SK-N-SH treated with all-trans-retinoic acid at 6 μM for 48 hours (cell line): Measurements from ENCODE around the gene PBX1.

ENCODE experiments used
- ATAC-seq: fragments of 200-7000 bp; cut with Tn5 transposase; 3 replicates; pipeline ENCODE4 v1.9.1; 2020; ENCODE audit warnings: mild to moderate bottlenecking, moderate library complexity
- ARNTL ChIP-seq: fragments of 450-650 bp; formaldehyde crosslinking; IDR thresholded peaks from 2 replicates; pipeline ENCODE4 v1.5.0; 2020; ENCODE audit warnings: low read depth, mild to moderate bottlenecking, moderate library complexity, borderline replicate concordance
- ESRRG ChIP-seq: fragments of 250-450 bp; sonication (Bioruptor Pico); IDR thresholded peaks from 2 replicates; pipeline ENCODE4 v1.6.1; 2021; ENCODE audit warnings: mild to moderate bottlenecking
- GLIS3 ChIP-seq: fragments of 250-450 bp; sonication (Bioruptor Pico); IDR thresholded peaks from 2 replicates; pipeline ENCODE4 v1.5.0; 2020; ENCODE audit warnings: mild to moderate bottlenecking, moderate library complexity
- OSR1 ChIP-seq: fragments of 250-450 bp; sonication (Bioruptor Pico); IDR thresholded peaks from 2 replicates; pipeline ENCODE4 v1.8.0; 2022; ENCODE audit warnings: moderate library complexity, mild to moderate bottlenecking, inconsistent platforms
- RARB ChIP-seq: fragments of 250-450 bp; sonication (Bioruptor Pico); IDR thresholded peaks from 2 replicates; pipeline ENCODE4 v1.8.0; 2021; ENCODE audit warnings: mild to moderate bottlenecking, moderate library complexity
- SNAI2 ChIP-seq: fragments of 250-450 bp; sonication (Bioruptor Pico); IDR thresholded peaks from 2 replicates; pipeline ENCODE4 v1.5.0; 2020; ENCODE audit warnings: mild to moderate bottlenecking, moderate library complexity
- TCF4 ChIP-seq: fragments of 250-450 bp; sonication (Bioruptor Pico); IDR thresholded peaks from 2 replicates; pipeline ENCODE4 v1.8.0; 2021; ENCODE audit warnings: mild to moderate bottlenecking, moderate library complexity, borderline replicate concordance
- TOX ChIP-seq: fragments of 250-450 bp; sonication (Bioruptor Pico); IDR thresholded peaks from 2 replicates; pipeline ENCODE4 v1.8.0; 2021; ENCODE audit warnings: mild to moderate bottlenecking, moderate library complexity, borderline replicate concordance
- TSHZ2 ChIP-seq: fragments of 250-450 bp; sonication (Bioruptor Pico); IDR thresholded peaks from 2 replicates; pipeline ENCODE4 v1.5.0; 2020; ENCODE audit warnings: mild to moderate bottlenecking, moderate library complexity
- ZFP3 ChIP-seq: fragments of 250-450 bp; sonication (Bioruptor Pico); IDR thresholded peaks from 2 replicates; pipeline ENCODE4 v1.5.0; 2020; ENCODE audit warnings: mild to moderate bottlenecking, moderate library complexity
- ZFP30 ChIP-seq: fragments of 450-650 bp; formaldehyde crosslinking; IDR thresholded peaks from 2 replicates; pipeline ENCODE4 v1.5.0; 2022; ENCODE audit warnings: mild to moderate bottlenecking, moderate library complexity
- ZNF8 ChIP-seq: fragments of 450-650 bp; formaldehyde crosslinking; IDR thresholded peaks from 2 replicates; pipeline ENCODE4 v1.5.0; 2020; ENCODE audit warnings: mild to moderate bottlenecking, moderate library complexity
- TF ChIP-seq, protein P1 (sequence below): fragments of 250-450 bp; sonication (Bioruptor Pico); IDR thresholded peaks from 2 replicates; pipeline ENCODE4 v1.8.0; 2020; ENCODE audit warnings: mild to moderate bottlenecking, moderate library complexity, borderline replicate concordance
- TF ChIP-seq, protein P2 (sequence below): fragments of 250-450 bp; sonication (Bioruptor Pico); IDR thresholded peaks from 2 replicates; pipeline ENCODE4 v1.5.1; 2021; ENCODE audit warnings: mild to moderate bottlenecking, moderate library complexity
- TF ChIP-seq, protein P3 (sequence below): fragments of 250-450 bp; sonication (Bioruptor Pico); IDR thresholded peaks from 2 replicates; pipeline ENCODE4 v1.8.0; 2021; ENCODE audit warnings: low read depth, mild to moderate bottlenecking, moderate library complexity, borderline replicate concordance

The PBX1 gene

DNA sequence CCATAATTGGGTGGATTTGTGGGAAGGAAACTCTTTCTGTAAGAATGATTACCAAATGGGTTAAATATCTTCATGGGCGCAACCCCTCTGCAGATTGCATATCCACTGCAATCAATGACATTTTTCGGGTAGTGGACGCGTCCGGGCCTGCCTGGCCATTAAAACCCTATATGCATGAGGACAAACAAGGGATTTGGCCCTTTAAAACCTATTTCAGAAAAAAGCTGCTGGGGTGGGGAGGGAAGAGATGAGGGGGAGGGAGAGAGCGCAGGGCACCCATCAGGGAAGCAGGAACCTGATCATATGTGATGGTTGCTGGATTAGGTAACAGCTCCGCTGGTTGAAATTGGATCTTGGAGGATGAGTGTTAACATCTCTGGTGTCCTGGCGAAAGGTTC is 228.8 kb downstream of the PBX1 start (continued):
- TF ChIP-seq TSHZ2 (CRISPR knock-in tag) = no peak
- no peak for TF ChIP-seq ZNF8 (CRISPR knock-in tag)
- TF ChIP-seq, protein P1, sequence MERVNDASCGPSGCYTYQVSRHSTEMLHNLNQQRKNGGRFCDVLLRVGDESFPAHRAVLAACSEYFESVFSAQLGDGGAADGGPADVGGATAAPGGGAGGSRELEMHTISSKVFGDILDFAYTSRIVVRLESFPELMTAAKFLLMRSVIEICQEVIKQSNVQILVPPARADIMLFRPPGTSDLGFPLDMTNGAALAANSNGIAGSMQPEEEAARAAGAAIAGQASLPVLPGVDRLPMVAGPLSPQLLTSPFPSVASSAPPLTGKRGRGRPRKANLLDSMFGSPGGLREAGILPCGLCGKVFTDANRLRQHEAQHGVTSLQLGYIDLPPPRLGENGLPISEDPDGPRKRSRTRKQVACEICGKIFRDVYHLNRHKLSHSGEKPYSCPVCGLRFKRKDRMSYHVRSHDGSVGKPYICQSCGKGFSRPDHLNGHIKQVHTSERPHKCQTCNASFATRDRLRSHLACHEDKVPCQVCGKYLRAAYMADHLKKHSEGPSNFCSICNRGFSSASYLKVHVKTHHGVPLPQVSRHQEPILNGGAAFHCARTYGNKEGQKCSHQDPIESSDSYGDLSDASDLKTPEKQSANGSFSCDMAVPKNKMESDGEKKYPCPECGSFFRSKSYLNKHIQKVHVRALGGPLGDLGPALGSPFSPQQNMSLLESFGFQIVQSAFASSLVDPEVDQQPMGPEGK (CRISPR knock-in tag) = no peak
- no peak for TF ChIP-seq TOX (CRISPR knock-in tag)
- TF ChIP-seq ARNTL (CRISPR knock-in tag) = no peak

- TF ChIP-seq, protein P2, sequence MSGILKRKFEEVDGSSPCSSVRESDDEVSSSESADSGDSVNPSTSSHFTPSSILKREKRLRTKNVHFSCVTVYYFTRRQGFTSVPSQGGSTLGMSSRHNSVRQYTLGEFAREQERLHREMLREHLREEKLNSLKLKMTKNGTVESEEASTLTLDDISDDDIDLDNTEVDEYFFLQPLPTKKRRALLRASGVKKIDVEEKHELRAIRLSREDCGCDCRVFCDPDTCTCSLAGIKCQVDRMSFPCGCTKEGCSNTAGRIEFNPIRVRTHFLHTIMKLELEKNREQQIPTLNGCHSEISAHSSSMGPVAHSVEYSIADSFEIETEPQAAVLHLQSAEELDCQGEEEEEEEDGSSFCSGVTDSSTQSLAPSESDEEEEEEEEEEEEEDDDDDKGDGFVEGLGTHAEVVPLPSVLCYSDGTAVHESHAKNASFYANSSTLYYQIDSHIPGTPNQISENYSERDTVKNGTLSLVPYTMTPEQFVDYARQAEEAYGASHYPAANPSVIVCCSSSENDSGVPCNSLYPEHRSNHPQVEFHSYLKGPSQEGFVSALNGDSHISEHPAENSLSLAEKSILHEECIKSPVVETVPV (CRISPR knock-in tag) = no peak
- TF ChIP-seq SNAI2 (no peak), ZFP30 (CRISPR knock-in tag) (no peak), ZFP3 (CRISPR knock-in tag) (no peak), GLIS3 (CRISPR knock-in tag) (no peak), ZNF8 (CRISPR knock-in tag) (no peak), RARB (CRISPR knock-in tag) (no peak), ARNTL (CRISPR knock-in tag) (no peak), TCF4 (no peak)
- TF ChIP-seq, protein P3, sequence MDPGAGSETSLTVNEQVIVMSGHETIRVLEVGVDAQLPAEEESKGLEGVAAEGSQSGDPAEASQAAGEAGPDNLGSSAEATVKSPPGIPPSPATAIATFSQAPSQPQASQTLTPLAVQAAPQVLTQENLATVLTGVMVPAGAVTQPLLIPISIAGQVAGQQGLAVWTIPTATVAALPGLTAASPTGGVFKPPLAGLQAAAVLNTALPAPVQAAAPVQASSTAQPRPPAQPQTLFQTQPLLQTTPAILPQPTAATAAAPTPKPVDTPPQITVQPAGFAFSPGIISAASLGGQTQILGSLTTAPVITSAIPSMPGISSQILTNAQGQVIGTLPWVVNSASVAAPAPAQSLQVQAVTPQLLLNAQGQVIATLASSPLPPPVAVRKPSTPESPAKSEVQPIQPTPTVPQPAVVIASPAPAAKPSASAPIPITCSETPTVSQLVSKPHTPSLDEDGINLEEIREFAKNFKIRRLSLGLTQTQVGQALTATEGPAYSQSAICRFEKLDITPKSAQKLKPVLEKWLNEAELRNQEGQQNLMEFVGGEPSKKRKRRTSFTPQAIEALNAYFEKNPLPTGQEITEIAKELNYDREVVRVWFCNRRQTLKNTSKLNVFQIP (CRISPR knock-in tag) = no peak
- ATAC-seq = no peak
Observed at GRCh38 chr1:164790081-164790480, 231.1 kb downstream of the PBX1 start.

DNA sequence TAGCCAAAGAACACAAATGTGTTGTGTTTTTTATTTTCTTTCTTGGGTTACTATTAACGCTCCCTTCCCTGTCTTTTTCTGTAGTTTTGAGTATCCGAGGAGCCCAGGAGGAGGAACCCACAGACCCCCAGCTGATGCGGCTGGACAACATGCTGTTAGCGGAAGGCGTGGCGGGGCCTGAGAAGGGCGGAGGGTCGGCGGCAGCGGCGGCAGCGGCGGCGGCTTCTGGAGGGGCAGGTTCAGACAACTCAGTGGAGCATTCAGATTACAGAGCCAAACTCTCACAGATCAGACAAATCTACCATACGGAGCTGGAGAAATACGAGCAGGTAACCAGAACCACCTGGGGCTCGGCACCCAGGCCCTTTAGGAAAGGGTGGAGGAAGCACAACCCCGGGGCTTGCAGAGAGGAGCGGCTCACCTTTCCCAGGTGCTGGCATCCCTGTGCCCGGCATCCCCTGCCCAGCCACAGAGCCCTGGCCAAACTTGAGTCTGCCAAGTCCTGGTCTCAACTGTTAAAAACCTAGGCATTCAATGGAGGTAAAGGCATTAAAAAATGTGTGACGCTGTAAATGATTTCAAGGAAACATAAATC is 233.5 kb downstream of the PBX1 start:
- TF ChIP-seq OSR1 (CRISPR knock-in tag) (no peak), ESRRG (CRISPR knock-in tag) (no peak), SNAI2 (no peak), TSHZ2 (CRISPR knock-in tag) (no peak), TOX (CRISPR knock-in tag) (no peak), ZFP30 (CRISPR knock-in tag) (no peak)
- TF ChIP-seq, protein P2 (CRISPR knock-in tag) = no peak
- TF ChIP-seq, protein P1 (CRISPR knock-in tag) = no peak
- TF ChIP-seq, all 23 proteins: peak for 0
- ATAC-seq = no peak
